Measurements from ENCODE around the gene TEK. TPM values are rescaled to one million over a fixed set of nuclear protein-coding genes. Genes with fewer than 3 reads are reported as not detected.

The TEK gene
- total RNA-seq, 1 experiment from 2014 or later = 0.07 TPM

DNA sequence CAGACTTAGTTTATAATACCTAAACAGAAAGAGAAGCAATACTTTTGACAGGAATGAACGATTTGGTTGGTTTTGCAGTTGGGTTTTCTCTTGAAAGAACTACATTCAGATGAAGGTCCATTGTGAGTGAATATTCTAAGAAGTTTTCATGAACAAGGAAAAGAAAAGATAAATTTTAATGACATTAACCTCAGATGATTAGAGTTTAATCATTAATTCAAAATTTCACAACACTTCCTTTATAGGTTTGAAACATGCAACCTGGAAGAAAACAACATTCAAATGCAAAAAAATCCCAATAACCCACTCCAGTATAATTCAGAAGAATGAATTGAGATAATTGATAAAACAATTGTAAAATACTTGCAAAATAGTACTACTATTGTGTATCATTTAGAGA, 164.2 kb downstream of the TEK start:
- POLR2A ChIA-PET (ENCODE audit: unreplicated experiment) = no interaction called here
- intact Hi-C loops (cut with micrococcal nuclease) = no loop called here
- CTCF ChIA-PET = interaction anchor here (0.6 kb wide), 1 partner anchor 281 kb away, joined by 7 read pairs; no protein-coding TSS in a partner anchor

DNA sequence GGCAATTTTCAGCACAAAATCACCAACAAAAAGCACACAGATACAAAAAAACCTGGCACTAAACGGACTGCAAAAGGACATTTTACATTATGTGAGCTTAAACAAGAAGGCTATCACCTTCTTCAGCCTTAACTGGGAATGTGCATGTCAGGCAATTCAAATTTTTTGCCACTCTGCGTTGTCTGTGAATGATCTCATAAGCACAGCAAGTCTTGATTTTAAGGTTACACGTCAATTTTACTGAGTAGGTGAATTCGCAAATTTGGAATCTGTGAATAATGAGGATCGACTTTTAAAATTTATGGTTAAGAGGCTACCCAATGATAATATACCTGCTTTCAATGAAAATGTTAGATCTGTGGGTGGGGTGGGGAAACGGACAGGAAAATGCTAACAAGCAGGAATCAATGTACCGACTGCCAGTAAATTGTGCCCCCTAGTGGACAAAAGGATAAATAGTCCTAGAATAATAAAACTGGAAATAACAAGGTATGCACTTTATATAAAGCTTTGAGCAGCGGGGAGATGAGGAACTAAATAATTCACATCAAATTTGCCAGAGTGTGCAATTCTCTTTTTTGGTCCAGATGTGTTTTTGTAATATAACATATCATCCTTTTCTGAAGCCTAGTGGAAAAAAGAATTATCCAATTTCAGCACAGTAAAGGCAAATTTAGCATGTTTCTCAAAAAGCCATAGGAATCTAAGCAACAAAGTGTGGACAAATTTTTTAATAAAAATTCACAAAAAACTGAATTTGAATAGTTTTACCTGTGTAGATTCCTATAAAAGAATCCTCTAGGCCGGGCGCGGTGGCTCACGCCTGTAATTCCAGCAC, 167.4 kb downstream of the TEK start:
- TF ChIP-seq, protein P1, sequence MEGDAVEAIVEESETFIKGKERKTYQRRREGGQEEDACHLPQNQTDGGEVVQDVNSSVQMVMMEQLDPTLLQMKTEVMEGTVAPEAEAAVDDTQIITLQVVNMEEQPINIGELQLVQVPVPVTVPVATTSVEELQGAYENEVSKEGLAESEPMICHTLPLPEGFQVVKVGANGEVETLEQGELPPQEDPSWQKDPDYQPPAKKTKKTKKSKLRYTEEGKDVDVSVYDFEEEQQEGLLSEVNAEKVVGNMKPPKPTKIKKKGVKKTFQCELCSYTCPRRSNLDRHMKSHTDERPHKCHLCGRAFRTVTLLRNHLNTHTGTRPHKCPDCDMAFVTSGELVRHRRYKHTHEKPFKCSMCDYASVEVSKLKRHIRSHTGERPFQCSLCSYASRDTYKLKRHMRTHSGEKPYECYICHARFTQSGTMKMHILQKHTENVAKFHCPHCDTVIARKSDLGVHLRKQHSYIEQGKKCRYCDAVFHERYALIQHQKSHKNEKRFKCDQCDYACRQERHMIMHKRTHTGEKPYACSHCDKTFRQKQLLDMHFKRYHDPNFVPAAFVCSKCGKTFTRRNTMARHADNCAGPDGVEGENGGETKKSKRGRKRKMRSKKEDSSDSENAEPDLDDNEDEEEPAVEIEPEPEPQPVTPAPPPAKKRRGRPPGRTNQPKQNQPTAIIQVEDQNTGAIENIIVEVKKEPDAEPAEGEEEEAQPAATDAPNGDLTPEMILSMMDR (conservative IDR thresholded peaks at IDR 0.05; ENCODE audit: low read depth, low read length) = peak; percentile 78
- TF ChIP-seq EZH2phosphoT487 (IDR thresholded peaks at IDR 0.05; ENCODE audit: borderline replicate concordance, low read length) = no peak
- H3K4me3 ChIP-seq (ENCODE audit: low read length) = no peak overlapping the region
- H3K36me3 ChIP-seq (ENCODE audit: low read depth, low read length) = no peaks in the 10 kb centered on the region
- no peaks in the 10 kb centered on the region for H4K20me1 ChIP-seq (ENCODE audit: low read length)
- POLR2A ChIA-PET (ENCODE audit: unreplicated experiment) = no interaction called here
- no peak overlapping the region for H3K27ac ChIP-seq (ENCODE audit: low read length)
- H3K79me2 ChIP-seq (ENCODE audit: low read length) = no peaks in the 10 kb centered on the region
- no peaks in the 10 kb centered on the region for H3K27me3 ChIP-seq (ENCODE audit: low read length)
- H3K9ac ChIP-seq (ENCODE audit: low read length) = no peak overlapping the region
- peak overlapping the region; percentile 61 for H2AFZ ChIP-seq (ENCODE audit: low read length)
- H3K4me1 ChIP-seq (ENCODE audit: insufficient read depth, low read length) = no peaks in the 10 kb centered on the region
- H3K9me3 ChIP-seq (ENCODE audit: low read length) = no peaks in the 10 kb centered on the region
- ATAC-seq = peak; percentile 69
- no peaks in the 10 kb centered on the region for H3K9me2 ChIP-seq (replicated peaks; ENCODE audit: low read length)
- DNase-seq = peak; percentile 73
- H3K4me2 ChIP-seq (ENCODE audit: low read length) = peak overlapping the region; percentile 65
- CTCF ChIA-PET = no interaction called here
- no peaks in the 10 kb centered on the region for H3F3A ChIP-seq (ENCODE audit: low read length, unreplicated experiment)
- no TSS peak for BruUV-seq (replicated peaks)
- intact Hi-C loops (cut with micrococcal nuclease) = loop anchor here (1.0 kb wide), 1 partner anchor 243 kb away; no protein-coding TSS in a partner anchor

More for the DNA sequence above, 164.2 kb downstream of the TEK start:
- H2AFZ ChIP-seq (ENCODE audit: low read length) = no peak overlapping the region
- H3K4me1 ChIP-seq (ENCODE audit: insufficient read depth, low read length) = no peaks in the 10 kb centered on the region
- BruUV-seq (replicated peaks) = no TSS peak
- TF ChIP-seq, protein P1 (conservative IDR thresholded peaks at IDR 0.05; ENCODE audit: low read depth, low read length) = no peak
- TF ChIP-seq EZH2phosphoT487 (IDR thresholded peaks at IDR 0.05; ENCODE audit: borderline replicate concordance, low read length) (no peak), EZH2 (IDR thresholded peaks at IDR 0.05; ENCODE audit: low read length, unreplicated experiment) (no peak)
- no peaks in the 10 kb centered on the region for H3K9me2 ChIP-seq (replicated peaks; ENCODE audit: low read length)
- H3K9me3 ChIP-seq (ENCODE audit: low read length) = no peaks in the 10 kb centered on the region
- H4K20me1 ChIP-seq (ENCODE audit: low read length) = no peaks in the 10 kb centered on the region
- DNase-seq (no peak), ATAC-seq (no peak)
- no peak overlapping the region for H3K27ac ChIP-seq (ENCODE audit: low read length)
- no peaks in the 10 kb centered on the region for H3K27me3 ChIP-seq (ENCODE audit: low read length)
- no peak overlapping the region for H3K4me2 ChIP-seq (ENCODE audit: low read length)
- H3K9ac ChIP-seq (ENCODE audit: low read length) = no peak overlapping the region
- no peaks in the 10 kb centered on the region for H3F3A ChIP-seq (ENCODE audit: low read length, unreplicated experiment)
- H3K79me2 ChIP-seq (ENCODE audit: low read length) = no peaks in the 10 kb centered on the region
- H3K4me3 ChIP-seq (ENCODE audit: low read length) = no peak overlapping the region
- H3K36me3 ChIP-seq (ENCODE audit: low read depth, low read length) = no peaks in the 10 kb centered on the region

DNA sequence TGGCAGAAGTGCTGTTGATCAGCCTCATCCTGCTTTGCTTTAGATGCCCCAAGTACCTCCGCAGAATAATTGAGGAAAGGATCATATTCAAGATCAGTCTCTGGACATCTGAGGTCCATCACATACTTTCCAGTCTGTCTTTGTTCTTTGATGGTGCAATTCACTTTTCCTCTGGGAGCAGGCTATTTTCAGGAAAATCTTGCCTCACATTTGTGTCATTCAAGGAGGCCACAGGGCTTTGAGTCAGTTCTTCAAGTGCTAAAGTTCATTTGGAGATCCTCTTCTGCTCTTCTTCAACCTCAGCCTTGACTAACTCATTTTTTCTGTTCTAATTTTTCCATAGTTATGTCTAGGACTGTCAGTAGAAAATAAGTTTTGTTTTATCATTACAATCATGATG, 169.3 kb downstream of the TEK start:
- no peak overlapping the region for H2AFZ ChIP-seq (ENCODE audit: low read length)
- ATAC-seq (no peak), DNase-seq (no peak)
- H3K4me2 ChIP-seq (ENCODE audit: low read length) = no peak overlapping the region
- TF ChIP-seq EZH2phosphoT487 (IDR thresholded peaks at IDR 0.05; ENCODE audit: borderline replicate concordance, low read length) = no peak
- TF ChIP-seq, protein P1 (conservative IDR thresholded peaks at IDR 0.05; ENCODE audit: low read depth, low read length) = no peak
- TF ChIP-seq EZH2 (IDR thresholded peaks at IDR 0.05; ENCODE audit: low read length, unreplicated experiment) = no peak
- H3K9me2 ChIP-seq (replicated peaks; ENCODE audit: low read length) = no peaks in the 10 kb centered on the region
- no peak overlapping the region for H3K4me3 ChIP-seq (ENCODE audit: low read length)
- POLR2A ChIA-PET (ENCODE audit: unreplicated experiment) = no interaction called here
- no peaks in the 10 kb centered on the region for H3F3A ChIP-seq (ENCODE audit: low read length, unreplicated experiment)
- H3K9me3 ChIP-seq (ENCODE audit: low read length) = no peaks in the 10 kb centered on the region
- H4K20me1 ChIP-seq (ENCODE audit: low read length) = no peaks in the 10 kb centered on the region
- CTCF ChIA-PET = no interaction called here
- H3K36me3 ChIP-seq (ENCODE audit: low read depth, low read length) = no peaks in the 10 kb centered on the region
- no peaks in the 10 kb centered on the region for H3K27me3 ChIP-seq (ENCODE audit: low read length)
- H3K9ac ChIP-seq (ENCODE audit: low read length) = no peak overlapping the region
- intact Hi-C loops (cut with micrococcal nuclease) = no loop called here
- no peak overlapping the region for H3K27ac ChIP-seq (ENCODE audit: low read length)
- H3K79me2 ChIP-seq (ENCODE audit: low read length) = no peaks in the 10 kb centered on the region
- H3K4me1 ChIP-seq (ENCODE audit: insufficient read depth, low read length) = no peaks in the 10 kb centered on the region
- no TSS peak for BruUV-seq (replicated peaks)

All from PC-3 (cell line).